HG03139 (cell line): ENCODE measurements around the gene RAB6B.

ENCODE experiments used
- ATAC-seq: cut with Tn5 transposase; IDR thresholded peaks from one replicate; pipeline ENCODE4 v1.9.1; 2021; ENCODE audit not compliant: unreplicated experiment

RAB6B gene

DNA sequence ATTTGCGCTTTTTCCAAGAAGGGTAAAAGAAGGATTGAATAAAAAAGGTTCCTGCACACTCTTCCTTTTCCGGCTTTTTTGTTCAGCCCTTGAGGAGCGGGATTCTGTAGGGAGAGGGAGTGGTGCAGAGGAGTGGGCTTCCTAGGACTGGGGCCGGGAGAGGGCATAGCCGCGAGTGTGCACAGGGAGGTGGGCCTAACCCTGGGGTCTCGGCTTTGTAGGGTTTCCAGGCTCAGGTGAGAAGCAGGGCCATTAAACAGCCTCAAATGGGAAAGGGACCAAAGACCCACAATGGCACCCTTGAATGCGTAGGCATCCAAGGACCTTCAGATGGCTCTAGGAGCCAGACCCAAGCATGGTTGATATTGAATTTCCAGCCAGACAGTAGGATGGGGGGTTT, 35.4 kb upstream of the RAB6B start:
- no peak for ATAC-seq

DNA sequence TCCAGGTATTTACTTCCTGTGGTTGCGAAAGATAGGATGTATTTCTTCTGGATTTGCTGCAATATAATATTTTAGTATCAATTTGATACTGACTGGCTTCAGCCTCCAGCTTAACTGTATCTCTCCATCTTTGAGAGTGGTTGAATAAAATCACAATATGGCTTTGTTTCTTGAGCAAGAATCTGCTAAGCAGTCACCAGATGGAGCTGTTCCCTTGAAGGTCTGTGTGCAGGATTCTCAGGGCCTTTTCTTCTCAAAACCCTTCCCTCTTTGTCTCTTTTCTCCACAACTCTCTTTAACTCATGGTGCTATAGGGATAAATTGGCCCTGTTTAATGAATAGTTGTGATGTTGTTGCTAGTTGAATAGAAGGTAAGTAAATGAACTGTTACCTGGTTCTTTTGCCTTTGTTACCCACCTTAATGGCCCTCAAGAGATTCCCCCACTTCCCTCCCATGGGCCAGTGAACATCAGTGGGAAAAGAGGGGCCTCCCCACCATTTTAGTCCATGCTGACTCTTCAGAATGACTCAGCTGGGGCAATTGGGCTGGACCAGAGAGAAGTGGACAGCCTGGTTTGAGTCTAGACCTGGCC, 34.8 kb upstream of the RAB6B start:
- no peak for ATAC-seq

DNA sequence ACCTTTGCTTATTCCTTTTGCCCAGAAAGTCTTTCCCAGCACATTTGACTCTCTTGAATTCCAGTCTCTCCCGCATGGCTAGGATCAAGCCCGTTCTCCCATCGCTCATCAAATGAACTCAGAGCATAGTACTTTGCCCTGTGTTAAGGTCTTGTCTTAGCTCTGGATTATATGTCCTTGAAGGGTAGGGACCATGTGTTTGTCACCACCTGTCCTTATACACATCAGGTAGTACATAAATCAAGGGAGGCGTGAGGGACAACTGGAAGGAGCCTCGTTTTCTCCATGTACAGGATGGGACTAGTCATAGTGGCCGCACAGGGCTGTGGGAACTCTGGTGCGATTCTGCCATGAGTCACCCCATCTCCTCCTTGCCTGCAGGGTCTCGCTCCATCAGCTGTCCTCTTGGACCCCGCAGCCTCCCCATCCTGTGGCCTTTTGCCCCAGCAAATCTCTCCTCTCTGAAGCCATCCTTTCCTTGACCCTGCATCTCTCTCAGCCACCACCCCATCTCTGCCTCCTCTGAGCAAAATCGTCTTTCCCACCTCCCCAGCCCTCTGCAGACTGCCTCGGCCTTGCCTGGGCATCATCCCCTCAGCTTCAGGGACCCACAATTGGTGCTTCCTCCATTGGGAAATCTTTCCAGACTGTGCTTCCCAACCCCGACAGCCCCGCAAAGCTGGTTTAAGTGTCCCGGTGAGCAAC, 33.4 kb upstream of the RAB6B start:
- ATAC-seq, result no peak

DNA sequence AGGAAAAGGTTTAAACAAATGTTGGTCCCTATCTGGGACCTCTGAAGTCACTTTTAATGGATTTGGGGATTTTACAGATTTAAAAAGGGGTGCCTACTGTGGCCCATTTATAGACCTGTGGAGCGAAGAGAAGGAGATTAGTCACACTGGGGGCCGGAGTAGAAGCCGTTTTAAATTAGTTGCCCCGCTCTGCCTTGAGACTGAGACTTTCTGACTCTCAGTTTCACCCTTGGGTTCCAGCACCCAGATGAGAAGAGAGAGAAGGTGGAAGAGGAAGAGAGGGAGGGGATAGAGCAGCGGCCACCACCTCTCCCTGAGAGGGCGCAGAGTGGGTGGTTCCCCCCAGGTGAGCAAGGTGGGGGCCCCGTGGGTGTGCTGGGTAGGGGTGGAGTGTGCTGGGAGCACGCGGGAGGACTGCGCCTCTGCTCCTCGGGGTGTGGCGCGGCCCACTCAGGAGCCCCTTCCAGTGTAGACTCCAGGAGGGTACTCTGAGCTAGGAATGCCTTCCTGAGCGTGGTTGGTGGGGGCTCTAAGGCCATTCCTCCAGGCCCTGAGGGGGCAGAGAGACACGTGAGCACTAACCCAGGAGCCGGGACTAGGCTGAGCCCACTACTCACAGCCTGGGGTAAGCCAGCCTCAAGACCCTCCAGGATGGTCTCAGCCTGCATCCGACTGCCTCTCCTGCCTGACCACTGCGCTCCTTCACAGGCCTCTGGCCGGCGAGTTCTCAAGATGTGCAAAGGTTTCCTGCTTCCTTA, 32.6 kb upstream of the RAB6B start:
- ATAC-seq, result no peak

DNA sequence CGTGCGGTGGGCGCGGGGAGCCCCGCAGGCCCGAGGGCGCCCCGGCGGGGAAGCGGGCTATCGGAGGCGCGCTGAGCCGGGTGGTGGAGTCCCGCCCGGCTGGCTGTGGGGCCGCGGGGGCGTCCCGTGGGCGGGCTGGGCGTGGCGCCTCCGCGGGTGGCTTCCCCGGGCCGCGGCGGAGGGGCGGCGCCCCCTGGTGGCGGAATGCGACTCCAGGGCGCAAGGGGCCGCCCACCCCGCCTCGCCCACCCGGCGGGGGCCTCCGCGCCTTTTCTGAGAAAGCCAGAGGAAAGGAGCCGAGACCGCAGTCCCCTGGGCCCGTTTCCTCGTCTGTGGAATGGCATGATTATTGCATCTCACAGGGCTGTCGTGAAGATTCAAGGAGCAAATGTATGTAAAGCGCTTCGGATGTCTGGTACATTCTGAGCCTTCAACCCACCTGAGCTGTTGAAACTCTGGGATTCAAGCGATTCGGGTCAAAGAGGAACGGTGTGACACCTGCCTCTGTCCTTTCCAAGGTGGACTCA, 31.9 kb upstream of the RAB6B start:
- ATAC-seq, result peak; percentile 76

DNA sequence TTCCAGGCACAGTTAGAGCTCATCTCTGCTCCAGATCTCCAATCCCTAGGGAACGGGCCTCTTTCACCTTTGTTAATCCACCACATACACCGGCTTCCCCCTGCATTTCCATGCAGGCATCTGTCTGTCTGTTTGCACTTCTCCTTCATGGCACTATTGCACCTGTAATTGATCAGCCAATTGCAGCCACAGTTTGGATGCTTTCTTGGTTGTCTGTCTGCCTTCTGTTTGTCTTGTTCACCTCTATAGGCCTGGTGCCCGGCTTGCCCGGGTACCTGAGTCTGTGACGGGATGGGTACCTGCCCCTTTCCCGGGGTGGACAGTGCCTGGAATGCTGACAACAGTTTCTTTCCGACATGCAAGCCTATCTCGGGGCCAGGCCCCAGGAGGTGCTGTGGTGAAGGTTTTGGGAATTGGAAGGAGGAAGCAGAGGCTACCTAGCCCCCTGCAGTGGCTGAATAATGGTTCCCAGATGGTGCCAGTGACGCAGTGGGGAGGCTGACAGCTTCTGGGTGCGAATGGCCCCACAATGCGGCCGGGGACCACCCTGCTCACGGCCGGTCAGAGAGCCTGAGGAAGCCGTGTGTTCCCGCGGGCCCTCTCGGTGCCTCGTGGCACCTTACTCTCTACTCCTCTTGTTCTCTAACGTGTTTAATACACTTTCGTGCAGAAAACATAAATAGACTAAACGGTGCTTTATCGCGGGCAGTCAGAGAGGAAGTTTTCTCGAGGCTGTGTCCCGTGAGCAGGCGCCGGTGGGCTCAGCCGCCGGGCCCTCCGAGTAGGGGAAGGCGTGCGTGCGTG, 31.3 kb upstream of the RAB6B start:
- ATAC-seq, result no peak

DNA sequence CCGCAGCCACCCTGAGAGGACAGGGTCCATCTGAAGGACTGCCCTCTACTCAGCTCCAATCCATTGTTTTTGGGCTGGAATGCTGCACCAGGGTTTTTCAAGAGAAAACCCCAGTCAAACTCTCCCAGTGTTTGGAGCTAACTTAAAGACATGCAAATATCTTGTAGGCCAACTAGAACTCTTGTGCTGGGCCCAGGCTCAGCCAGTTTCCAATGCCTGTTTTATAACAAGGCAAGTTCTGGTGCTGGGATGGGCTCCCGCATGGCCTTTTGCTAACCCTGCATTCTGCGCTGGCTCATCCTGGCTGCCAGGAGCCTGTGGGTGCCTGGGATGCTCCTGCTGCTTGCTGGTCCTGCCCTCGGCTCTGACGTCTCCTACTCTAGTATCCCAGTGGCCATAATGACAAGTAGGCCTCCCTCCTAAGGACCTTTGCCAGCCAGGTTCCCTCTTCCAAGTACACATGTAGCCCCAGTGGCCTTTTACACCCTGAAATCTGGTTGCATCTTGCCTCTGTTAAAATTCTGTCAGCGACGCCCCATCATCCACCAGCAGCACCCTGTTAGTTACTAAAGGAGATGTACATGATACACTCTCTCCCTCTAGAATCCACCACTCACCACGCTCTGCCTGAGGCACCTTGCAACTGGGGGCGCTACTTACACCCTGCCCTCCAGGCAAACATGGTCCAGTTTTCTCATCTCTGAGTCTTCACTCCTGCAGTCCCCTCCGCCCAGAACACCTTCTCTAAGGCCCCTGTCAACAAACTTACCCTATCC, 30.5 kb upstream of the RAB6B start:
- no peak for ATAC-seq

DNA sequence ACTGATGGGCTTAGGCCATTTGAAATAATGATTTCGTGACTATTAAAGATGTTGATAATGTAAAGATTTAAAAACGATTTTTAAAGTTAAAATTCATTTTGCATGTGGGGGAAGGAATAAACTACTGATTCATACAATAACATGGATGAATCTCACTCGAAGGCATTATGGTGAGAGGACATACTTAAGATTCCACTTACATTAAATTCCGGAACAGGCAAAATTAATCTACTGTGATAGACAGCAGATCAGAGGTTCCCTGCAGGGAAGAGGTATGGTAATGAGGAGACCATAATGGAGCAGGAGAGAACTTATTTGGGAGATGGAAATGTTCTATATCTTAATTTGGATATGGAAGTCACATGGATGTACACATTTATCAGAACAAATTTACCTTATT, 28.4 kb upstream of the RAB6B start:
- no peak for ATAC-seq

DNA sequence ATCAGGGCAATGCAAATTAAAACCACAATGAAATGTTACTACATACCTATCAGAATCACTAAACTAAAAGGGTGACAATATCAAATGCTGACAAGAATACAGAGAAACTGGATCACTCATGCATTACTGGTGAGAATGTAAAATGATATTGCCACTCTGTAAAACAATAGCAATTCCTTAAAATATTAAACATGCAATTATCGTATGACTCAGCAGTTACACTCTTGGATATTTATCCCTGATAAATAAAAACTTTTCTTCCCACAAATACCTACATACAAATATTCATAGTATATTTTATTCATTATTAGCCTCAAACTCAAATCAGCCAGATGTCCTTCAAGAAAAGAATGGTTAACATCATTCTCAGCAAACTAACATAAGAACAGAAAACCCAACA, 25.9 kb upstream of the RAB6B start:
- ATAC-seq, result no peak

DNA sequence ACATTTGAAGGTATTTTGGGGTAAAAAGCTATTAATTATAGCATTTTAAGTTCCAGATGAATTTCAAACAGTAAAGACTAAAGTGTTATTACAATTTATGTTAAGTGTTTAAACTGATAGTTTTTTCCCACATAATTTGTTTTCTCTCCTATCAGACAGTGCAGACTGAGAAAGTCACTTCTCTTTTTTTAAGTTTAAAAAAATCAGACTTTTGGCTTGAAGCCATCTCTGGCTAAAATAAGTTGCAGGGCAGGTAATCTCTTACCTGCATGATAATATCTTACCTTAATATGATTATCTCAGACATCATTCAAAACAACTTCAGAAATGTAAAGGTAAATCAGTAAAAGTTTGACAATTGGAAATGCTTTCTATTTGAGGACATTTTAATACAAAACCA, 21.5 kb upstream of the RAB6B start:
- ATAC-seq, result no peak

DNA sequence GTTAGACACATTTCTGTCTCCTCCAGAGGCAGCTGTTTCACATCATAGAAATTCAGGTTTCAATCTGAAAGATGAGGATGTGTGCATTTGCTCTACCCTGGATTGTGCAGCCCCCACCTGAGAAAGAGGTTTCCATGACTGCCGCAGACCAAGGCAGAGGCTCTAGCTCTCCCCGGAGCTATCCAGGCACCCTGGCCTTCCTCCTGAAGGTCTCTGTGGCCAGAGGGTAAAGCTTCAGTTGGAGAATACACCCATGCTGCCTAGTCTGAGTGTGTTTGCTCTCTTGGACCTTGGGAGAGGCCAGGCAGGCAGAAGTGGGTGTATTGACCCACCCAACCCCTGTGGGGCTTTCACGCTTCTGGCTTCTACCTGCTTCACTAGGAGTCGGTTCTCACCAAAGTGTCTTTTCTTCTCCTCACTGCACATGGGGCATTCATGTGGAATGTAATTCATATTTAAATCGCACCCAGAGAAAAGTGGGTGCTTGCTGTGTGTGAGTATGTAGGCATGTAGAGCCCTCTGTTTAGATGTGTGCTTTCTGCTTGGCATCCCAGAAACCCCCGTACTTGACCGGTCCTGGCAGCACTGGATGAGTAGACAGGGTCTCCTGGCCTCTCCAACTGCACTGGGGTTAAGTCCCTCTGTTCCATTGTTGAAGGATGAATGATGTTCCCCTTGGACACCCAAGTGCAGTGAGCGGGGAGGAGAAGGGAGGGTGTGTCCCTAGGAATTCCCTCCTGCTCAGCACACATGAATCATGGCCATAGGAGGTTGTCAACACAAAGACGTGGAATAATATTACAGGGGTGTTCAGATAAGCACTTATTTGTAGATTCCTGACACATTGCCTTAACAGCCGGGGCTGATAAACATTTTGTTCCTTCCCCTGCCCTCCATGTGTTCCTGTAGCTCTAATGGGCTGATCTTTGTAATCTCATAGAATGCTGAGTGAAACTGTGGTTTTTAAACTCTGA, 20.3 kb upstream of the RAB6B start:
- ATAC-seq, result no peak

DNA sequence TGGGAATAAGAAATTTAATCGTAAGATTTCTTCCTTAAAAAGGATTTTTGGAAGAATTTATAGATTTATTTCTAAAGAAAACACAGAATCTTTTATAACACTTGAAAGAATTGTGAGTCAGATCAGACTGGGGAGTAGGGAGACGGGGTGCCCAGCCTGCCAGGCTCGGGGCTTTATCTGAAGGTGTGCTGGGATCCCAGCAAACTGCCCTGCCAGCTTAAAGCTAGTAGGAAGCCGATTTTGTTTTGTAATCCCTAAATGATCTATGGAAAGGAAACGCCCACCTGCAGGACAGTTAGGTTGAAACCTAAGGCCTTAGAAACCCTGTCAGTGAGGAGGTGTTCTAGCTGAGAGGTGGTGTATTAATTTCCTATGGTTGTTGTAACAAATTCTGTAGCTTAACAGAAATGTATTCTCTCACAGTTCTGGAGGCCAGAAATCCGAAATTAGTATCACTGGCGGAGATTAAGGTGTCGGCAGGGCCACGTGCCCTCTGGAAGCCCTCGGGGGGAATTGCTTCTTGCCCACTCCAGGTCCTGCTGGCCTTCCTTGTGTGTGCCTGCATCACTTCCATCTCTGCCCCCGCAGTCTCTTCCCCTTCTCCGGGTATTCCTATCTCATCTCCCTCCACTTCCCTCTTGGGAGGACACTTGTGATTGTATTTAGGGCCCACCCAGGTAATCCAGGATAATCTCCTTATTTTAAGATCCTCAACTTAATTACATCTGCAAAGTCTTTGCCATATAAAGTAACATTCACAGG, 19.3 kb upstream of the RAB6B start:
- no peak for ATAC-seq

DNA sequence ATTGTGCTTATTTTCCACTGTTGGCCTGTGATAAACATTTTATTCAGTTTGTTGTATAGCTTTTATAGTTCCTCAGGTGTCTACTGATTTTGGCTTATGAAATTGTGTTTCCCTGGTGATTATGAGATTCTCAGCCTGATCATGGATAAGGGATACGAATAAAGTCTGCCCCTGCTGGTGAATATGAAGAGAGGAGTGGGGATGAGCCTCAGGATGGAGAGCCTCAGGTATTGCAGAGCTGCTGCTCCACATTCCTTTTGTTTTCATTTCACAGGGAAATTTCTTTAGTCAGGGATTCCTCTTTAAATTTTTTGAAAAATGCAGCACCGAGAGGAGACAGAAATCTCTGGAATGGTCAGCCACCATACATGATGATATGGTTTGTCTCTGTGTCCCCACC, 14.7 kb upstream of the RAB6B start:
- ATAC-seq, result no peak

DNA sequence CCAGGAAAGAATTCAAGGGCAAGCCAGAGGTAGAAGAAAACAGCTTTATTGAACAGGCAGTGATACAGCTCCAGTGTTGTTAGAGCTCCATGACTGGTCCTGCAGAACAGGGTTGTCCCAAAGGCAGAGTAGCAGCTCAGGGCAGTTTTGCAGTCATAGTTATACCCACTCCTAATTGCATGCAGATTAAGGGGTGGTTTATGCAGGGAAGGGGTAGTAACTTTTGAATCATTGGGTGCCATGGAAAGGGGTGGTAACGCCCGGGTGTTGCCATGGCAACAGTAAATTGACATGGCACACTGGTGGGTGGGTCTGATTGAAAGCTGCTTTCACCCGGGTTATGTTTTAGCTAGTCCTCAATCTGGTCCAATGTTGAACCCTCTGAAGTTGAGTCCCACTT, 9.7 kb upstream of the RAB6B start:
- no peak for ATAC-seq

DNA sequence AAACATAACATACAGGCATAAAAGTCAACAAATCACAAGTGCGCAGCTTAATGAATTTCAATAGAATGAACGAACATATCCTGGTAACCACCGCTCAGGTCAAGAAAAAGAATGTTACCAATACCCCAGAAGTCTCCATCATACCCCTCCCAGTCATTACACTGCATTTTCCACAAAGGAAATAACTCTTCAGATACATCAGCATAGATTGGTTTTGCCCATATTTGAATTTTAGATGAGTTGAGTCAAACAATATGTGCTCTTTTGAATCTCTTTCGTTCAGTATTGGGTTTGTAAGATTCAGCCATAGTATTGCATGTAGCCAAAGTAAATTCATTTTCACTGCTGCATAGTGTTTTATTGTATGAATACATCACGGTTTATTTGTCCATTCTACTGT, 6.2 kb upstream of the RAB6B start:
- ATAC-seq, result no peak

DNA sequence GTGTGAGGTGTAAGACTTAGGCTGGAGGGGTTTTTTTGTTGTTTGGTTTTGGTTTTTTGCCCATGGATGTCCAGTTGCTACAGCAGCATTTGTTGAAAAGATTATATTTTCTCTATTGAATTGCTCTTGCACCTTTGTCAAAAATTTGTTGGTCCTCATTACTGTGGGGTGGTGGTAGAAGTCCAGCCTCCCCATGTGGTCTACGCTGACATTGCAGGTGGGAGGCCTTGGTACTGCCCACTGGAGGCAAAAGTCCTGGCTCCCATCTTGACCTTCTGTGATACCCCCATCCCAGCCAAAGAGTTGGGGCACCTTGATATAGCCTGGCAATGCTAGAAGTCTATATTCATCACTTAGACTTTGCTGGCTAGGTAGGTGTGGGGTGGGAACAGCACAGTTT, 5.4 kb upstream of the RAB6B start:
- ATAC-seq, result no peak

DNA sequence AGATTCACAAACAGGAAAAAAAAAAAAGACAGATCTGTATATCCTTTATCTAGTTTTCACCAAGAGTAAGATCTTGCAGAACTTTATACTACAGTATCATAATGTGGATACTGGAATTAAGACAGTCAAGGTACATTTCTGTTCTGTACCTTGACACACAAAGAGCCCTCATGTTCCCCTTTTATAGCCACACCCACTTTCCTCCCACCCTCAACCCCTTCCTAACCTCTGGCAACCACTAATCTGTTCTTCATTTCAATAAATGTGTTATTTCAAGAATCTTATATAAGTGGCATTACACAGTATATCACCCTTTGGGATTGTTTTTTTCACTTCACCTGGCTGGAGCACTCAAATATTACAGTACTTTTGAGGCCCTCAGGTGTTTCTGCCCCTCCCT, 3.6 kb upstream of the RAB6B start:
- ATAC-seq, result no peak

DNA sequence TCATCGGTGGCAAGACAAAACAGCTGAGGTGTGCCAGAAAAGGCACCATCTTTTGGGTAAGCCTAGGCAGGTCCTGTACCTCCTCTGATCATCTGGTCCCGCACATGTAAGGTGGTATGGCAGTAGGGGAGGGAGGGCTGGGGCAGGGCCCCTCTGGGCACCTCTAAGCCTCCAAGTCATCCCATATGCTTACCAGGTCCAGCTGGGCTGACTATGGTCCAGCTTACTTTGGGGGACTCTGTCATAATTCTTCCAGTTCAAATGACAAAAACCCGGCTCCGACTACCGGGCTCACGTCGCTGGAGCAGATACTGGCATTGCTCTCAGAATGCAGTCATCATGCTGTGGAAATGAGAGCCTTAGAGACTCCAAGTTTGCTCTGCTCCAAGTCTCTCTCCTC, 1.9 kb upstream of the RAB6B start:
- no peak for ATAC-seq
